HG03432 (cell line): ENCODE data around the gene PDE4D.

Source experiments
- ATAC-seq: cut with Tn5 transposase; IDR thresholded peaks from one replicate; pipeline ENCODE4 v1.9.1; 2021; ENCODE audit warnings: mild to moderate bottlenecking, moderate library complexity; ENCODE audit not compliant: unreplicated experiment

PDE4D gene

DNA sequence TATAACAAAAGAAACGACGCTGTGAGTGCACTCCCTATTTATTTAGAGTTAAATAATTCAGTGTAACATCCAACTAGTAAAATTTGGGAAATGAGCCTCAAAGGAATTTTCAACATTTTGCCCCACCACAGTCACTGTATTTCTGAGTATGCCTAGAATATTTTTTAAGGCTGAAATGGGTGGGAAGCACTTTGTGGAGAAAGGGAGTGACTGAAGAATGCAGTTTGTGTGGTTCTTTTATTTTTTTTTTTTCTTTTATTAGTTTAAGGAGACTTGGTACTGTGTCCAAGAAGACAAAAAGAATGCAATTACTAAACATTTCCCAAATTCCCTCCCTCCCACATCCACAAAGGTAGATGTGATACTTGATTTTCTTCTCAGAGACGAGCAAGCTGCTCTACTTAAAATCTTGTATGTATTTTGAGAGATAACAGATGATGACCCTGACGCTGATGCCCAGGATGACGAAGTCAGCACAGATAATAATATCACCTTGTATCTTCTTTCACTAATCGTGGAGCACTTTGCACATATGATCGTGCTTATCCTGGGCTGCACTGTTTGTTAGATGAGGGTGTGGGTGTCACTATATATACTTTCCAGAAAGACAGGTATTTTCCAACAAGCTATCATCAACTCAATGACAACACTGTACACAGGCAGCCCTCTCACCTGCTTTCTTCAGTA, 724.3 kb downstream of the PDE4D start:
- no peak for ATAC-seq

DNA sequence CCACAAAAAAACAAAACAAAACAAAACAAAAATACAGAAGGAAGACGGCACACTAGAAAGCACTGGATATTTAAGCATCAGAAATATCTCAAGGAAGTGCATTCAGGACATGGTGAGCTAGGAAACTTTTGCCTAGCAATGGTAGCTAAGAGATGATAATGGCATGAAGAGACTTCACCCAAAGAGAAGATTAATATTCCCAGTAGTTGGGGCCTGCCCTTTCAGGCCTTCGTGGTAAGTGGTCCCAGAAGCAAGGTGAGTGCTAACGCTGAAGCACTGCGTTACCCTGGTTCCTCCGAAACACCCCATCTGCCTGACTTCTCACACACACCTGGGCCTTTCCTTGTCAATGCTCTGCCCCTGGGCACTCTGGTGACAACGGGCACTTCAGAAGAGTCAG, 725.5 kb downstream of the PDE4D start:
- no peak for ATAC-seq

DNA sequence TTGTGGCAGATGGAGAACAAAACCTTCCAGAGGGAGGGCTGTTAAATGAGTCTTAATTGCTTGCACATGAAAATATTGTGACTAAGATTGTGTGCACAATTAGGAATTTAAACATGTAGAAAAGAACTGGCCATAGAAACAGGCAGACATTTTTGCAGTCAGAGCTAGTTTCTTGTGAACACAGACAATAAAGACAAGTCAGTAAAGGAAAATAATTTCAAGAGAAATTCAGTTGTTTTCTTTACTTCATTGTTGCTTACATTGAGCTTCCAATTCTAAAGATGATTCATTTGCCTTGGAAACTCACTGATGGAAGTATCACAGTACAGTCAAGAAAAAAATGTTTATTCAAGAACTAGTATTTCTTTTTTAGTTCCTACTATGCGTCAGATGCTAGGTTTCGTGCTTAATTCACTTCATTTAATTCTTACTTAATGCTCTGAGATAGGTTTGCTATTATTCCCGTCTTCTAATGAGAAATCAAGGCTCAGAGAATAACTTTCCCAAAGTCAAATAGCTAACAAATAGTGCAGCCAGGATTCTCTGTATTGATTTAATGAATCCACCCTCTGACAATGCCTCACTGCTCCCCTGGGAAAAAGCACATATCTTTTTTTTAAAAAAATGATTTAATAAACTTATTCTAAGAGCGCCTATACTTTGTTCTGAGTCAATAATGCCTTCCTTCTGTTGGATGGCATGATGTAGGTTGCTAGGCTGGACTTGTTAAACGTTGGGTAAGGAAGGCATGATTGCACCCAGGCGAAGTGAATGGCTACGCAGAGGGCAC, 729.3 kb downstream of the PDE4D start:
- no peak for ATAC-seq

DNA sequence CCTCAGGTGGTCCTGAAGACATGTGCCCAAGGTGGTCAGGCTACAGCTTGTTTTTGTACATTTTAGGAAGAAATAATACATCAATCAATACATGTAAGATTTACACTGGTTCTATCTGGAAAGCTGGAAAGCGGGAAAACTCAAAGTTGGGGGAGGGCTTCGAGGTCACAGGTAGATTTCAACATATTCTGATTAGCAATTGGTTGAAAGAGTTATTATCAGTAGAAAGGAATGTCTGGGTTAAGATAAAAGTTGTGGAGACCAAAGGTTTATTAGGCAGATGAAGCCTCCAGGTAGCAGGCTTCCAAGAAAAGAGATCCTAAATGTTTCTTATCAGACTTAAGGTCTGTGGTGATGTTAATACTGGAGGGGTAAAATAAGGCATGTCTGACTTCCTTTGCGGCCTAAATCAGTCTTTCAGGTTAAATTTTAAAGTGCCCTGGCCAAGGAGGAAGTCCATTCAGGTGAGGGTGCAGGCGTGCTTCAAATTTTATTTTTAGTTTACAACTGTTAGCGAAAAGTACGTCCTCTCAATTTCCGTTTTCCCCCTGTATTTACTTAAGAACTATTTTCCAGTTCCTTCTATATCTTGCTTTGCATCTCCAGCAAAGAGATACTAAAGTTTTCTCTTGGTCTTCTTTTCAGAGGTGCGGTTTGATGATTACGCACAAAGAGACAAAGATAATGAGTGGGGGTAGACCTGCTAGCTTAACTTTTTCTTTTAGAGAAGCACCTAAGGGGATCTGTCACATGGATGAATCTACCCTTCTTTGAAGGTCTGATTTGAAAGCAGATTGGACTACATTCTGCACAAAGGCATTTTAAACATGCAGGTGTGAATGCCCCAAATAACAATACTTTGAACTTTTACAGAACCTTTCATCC, 732.1 kb downstream of the PDE4D start:
- no peak for ATAC-seq

DNA sequence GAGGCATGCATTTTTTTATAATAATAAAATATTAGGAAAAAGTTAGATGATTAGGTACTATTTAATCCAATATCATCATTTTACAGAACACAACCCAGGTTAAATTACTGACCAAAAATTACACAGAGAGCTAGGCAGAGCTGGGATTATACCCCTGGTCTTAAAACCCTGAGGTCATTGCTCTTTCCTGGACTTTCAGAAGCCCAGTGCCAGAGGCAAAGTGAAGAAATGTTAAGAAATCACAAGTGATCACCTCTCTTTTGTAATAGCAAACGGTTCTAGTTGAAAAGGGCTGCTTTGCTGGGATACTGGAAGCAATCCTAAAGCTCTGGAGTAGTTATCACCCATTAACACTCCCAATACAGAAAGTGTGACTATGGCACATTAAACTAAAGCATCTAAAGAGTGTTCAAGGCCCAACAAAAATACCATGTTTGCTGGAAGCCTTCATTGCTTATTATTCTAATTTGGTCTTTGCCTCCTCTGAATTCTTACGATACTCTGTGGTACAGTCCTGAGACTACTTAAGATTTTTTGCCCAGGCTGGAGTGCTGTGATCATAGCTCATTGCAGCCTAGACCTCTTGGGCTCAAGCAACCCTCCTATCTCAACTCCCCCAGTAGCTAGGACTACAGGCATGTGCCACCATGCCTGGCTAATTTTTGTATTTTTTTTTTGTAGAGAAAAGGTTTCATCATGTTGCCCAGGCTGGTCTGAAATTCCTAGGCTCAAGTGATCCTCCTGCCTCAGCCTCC, 734.7 kb downstream of the PDE4D start:
- no peak for ATAC-seq

DNA sequence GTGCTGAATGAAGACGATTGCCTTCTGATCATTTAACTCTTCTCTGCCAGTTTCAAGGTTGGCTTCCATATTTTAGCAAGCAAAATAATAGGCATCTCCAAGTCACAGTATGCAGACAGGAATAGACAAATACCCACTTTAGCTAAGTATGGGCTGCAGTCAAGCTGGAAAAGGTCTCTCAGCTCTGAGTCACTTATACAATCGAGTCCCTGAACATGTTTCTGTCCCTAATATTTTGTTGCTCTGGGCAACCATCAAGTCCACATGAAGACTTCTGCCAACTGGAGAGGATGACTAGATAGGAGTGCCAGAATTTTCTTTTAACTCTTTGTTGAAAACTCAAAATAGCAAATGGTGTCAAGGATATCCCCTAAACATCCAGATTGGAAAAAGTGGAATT, 735.4 kb downstream of the PDE4D start:
- ATAC-seq: no peak

DNA sequence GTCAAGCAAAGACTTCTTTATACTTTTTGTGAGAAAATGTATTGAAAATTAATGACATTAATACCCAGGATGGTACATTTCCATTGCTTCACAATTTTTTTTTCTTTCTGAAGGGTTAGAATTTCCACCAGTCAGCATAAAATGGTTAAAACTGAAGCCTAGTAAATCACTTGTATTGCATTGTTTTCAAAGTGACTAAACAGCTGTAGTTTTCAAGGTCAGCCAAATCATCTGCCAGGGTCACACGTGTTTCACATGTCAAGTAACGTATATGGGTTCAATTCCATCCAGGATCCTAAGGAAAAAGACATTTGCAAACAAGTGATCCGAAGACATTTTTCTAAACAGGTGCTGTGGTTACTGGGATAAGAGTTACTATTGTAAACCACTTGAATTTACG, 736.5 kb downstream of the PDE4D start:
- no peak for ATAC-seq

DNA sequence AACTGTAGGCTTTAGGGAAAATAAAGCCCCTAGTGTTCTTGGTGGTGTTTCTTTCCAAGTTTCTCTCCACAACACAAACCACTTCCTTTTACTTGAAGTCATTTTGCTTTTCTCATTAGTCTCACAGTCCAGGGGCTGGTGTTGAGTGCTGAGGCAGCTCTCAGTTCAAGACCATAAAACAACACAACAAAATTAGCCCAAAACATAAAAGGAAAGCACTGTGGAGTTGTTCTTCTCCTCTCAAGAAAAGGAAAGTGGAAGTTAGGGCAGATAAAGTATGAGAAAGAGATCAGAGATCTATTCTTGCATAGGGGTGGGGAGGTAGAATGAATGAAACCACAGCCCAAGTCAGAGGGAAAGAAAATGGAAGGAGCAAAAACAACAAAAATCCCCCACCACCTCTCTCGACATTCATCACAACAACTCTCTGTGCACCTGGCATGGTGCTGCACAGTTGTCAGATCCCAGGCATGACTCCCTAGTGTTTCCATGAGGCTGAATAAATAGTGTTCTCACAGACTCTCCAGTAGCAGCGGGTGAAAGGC, 740.8 kb downstream of the PDE4D start:
- ATAC-seq: peak; percentile 58

DNA sequence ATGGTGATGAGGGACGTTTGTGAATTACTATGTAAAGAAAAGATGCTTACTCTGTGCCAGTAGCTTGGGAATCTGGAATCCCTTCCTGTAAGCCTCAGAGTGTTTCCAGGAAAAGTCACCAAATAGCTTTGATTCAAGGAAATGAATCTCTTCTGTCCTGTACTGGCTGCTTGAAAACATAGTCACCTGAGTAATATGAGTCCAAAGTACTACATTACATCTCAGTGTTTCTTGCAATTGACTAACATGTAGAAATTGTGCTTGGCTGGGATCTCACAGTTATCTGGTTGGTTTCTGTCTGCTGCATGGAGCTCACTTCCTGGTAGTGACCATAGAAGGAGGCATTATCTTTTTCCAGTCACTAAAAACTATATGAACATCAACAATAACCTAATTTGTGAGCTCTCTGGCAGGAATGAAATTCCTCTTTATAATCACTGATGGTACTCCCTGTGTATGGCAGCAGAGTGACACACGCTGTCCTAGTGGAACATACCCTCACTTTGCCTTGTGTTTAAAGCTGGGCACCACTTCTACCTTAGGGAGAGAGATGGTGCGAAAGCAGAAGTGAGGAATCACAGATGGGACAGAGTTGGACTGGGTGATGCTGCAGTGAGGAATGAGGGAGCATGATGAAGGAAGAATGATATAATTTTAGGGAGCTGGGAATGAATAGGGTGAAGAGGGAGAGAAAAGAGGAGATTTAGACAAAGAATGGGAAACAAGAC, 742.2 kb downstream of the PDE4D start:
- no peak for ATAC-seq

DNA sequence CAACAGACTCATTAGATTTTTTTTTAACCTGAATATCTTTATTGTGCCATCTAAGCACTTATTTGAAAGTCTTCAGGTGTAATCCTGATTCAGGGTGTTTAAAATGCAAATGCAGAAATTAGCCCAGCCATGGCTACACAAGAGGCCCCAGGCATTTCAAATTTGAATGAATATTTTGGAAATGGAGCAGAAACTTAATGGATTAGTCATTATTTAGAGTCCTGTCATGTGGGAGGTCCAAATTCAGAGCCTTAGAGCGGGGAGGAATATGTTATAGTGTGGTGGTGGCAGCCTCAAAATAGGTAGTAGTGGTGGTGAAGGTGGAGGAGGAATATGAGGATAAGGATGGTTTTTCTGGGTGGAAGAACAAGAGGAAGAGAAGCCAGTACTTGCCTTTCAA, 743.7 kb downstream of the PDE4D start:
- ATAC-seq: no peak

DNA sequence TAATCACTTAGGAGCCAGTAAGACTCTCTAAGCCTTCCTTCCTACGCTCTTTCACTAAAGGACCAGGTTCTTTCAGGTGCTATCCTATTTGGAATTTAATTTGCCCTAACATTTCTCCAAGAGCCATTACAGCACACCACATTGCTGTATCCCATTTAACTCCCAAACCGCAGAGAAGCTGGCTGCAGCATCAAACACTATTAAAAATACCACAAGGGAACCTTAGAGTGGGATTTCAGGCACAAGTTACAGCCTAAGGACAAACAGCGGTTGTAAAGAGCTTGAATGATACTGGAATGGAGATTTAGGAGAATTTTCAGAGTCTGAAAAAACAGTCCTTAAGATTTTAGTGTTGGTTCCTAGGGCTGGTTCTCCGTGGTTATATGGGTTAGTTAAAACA, 744.3 kb downstream of the PDE4D start:
- ATAC-seq: no peak

DNA sequence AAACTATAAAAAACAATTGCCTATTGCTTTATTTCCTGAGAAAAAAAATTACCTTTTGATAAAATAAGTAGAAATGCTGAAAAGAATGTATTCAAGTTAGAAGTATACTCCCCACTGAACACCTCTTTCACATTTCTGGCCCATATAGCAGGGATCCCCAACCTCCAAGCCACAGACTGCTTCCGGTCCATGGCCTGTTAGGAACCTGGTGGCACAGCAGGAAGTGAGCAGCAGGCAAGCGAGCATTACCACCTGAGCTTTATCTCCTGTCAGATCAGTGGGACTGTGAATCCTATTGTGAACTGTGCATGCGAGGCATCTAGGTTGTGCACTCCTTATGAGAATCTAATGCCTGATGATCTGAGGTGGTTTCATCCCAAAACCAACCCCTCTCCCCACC, 746.8 kb downstream of the PDE4D start:
- no peak for ATAC-seq

DNA sequence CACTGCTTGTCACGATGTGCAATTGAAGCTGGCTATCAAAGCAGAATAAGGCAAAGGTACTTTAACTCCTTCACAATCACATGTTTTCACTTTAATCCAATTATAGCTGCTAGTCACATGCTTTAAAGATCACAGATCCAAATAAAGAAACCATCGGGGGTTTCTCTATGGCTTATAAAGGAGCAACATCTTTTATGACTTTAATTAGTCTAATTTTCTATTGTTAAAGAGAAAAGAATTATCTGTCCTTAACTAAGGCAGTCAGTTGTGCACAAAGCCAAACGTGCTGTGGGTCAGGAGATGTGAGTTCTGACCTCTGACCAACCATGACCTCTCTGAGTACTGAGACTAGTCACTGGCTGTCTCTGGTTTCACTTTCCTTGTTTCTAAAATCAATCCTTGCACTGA, 749.6 kb downstream of the PDE4D start:
- peak; percentile 99 for ATAC-seq

DNA sequence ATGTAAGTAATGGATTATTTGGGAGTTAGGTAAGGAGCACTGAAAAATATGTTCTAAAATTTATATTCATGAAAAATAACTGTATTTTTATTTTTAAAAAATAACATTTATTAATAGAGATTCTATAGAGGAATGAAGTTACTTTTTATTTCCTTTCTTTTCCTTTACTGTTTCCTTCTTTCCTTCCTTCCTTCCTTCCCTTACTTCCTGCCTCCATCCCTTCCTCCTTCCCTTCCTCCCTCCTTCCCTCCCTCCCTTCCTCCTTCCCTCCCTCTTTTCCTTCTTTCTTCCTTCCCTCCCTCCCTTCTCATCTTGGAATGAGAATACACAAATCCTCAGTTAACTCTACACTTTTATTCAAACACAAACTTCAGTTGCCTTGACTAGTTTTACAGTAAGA, 750.6 kb downstream of the PDE4D start:
- no peak for ATAC-seq

DNA sequence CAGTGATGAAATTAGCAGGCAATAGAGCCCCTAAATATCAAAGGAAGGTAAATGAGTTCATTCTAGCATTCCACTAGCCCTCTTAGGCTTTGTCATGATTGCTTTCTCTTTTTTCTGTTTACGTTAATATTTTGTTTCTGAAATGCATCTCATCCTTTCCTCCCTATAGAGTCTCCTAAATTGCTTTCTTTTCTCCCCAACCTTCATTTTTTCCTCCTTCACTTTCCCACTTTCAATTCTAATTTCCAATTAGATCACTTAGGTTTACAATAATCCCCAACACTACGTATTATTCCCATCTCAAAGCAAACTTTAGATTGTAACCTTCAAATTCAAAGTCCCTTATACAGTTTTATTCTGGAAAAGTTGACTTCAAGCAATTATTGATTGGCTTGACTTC, 751.4 kb downstream of the PDE4D start:
- no peak for ATAC-seq

DNA sequence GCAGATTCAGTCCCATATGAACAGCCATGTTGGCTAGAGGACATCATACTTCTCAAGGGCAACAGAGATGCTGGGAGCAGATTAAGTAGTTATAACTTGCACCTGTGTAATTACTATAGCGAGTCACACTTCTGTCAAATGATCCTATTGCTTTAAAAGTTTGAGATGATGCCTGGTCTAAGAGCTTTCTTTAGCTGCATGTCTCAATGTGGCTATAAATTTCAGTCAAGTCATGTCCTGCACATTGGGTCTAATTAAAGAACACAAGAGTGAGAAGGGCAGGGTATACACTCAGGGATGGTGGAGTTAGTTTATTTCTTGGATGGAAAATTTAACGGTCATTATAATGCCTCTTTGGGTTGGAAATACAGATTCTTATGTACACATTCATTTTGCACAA, 753.4 kb downstream of the PDE4D start:
- ATAC-seq: no peak

DNA sequence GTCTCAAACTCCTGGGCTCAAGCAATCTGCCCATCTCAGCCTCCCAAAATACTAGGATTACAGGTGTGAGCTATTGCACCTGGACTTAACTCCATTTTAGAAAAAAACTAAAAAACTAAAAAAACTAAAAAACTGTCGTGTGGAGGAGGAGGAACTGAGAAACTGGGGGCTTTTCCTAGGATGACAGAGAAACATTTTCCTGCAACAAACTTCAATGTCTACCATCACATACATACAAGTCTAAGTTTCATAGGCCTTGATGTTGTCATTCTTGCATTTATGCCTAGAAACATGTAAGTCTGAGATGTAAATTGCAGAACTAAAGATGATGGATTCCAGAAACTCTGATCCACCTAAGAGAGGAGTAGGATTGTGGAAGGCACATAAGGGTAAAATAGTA, 753.8 kb downstream of the PDE4D start:
- ATAC-seq: peak; percentile 34

DNA sequence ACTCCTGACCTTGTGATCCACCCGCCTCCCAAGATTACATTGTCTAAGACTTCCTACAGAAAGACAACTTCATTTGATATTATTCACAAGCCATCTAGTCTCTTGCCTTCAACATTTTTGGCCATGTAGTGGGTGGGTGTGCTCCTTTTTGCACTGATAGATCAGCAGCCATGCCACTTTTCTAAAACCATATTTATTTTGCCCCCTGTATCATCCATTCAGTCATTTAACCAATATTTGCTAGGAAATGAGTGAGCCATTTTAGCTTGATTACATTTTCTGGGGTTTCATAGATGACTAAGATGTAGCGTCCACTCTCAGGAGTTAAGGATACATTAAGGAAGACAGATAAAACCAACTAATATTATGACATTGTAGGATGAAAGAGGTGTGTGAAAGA, 755.0 kb downstream of the PDE4D start:
- ATAC-seq: no peak

DNA sequence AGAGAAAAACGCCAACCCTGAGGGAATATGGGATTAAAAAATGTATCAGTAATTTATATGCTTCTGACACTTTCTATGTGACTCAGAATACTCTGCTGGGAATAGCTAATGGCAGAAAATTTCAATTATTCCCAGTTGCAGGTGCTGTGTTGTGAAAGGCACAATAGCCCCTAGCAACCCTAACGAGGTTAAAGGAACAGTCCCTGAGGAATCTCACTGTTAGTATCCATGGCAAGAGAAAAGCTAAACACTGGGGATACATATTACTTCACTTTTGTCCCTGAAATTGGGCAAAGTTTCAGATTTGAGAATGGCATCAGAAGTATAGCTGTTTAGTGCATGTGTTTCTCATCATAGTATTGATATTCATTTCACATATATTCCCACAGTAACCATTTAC, 755.7 kb downstream of the PDE4D start:
- no peak for ATAC-seq

DNA sequence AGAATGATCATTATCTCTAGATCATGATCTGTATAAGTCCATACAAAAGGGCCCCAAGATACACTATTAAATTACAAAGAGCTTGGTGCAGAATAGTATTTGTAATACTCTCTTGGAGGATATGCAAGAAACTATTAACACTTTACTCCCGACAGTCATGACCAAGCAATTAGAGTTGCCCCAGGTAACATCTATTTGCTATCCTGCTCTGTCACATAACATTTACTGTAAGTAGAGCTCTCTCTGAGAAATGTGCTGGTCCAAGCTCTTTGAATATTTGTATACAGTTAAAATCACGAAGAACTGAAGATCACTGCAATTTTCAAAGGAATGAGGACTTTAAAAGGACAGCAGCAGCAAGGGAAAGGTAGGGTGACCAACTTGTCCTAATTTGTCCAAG, 757.0 kb downstream of the PDE4D start:
- ATAC-seq: no peak
